OCI-M2 (cell line): ENCODE data around the gene LRP1B.
"Not testable (repeated sequence)": the region's sequence is repeated elsewhere in the genome, so short reads cannot be mapped to it uniquely, and the experiment has no call there.

ENCODE experiments used
- DNase-seq: peaks from one replicate; lab custom pipeline; 2025; ENCODE audit not compliant: unreplicated experiment; lab: John Stamatoyannopoulos, UW

The LRP1B gene

DNA sequence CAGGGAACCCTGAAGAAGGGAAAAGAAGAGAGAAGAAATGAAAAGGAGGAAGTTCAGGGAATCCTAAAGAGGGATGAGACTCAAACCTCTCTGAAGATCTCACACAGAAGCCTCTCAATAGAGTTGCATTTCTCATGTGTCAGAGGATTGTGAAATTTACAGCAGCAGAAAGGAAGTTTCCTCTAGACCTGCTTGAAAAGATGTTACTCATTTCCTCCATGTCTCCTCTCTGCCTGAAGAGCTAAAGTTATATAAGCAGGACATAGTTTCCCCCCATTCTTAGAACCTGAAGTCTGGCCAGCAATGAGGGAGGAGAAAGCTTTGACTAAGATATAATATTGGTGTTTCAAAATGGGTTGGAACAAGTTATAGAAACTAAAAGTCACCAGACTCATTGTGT is 1155.6 kb downstream of the LRP1B start:
- DNase-seq: no peak

DNA sequence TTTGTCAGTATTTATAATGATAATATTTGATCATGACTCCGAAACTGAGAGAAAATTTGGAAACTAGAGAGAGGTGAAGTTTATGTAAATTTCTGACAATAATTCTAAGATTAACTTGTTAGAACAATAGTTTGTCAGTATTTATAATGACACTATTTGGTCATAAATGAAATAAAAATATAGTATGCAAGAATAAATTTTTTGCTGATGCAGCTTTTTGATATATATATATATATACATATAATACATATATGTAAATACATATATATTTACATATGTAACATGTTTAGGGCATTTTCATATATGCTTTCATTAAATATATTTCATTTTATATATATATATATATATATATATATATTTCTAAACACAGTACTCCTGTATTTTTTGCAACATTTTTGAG is 1158.1 kb downstream of the LRP1B start:
- no peak for DNase-seq

DNA sequence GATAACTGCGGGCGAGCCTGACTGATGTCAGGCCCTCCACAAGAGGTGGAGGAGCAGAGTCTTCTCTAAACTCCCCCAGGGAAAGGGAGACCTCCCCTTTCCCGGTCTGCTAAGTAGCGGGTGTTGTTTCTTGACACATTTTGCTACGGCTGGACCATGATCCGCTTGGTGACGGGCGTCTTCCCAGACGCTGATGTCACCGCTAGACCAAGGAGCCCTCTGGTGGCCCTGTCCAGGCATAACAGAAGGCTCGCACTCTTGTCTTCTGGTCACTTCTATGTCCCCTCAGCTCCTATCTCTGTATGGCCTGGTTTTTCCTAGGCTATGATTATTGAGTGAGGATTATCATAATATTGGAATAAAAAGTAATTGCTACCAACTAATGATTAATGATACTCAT is 1166.5 kb downstream of the LRP1B start:
- DNase-seq: not testable (repeated sequence)

DNA sequence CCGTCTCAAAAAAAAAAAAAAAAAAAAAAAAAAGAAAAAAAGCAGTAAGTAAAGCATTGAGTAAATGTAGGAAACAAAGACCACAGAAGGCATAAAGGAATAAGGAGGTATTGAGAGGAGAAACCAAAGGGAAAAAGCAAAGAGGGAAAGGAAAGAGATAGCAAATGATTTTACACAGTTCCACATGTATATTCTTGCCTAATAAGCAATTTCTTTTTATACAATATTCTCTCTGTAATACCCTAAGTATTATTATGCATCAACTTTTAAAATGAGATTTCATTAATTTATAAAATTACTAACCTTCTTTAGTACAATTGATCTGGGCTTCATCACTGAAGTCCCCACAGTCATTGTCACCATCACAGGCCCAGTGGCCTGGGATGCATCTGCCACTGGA is 1180.9 kb downstream of the LRP1B start:
- DNase-seq: no peak

DNA sequence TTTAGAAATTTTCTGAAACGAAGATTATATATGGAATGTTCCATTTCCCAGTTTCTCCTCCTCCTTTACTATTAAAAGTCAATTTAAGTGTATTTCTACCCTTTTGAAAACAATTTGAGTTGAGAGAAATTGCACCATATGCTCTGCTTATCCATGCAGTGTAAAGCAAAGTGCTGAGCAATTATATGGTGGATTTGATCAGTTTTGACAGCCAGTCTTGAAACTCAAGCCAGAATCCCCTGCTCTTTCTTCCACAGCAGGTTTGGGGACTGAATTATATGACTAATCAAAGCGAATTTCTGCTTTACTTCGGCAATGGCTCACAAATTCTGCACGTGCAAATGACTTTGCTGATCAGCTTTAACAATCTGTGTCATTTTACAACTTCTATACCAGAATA is 1183.6 kb downstream of the LRP1B start:
- DNase-seq: no peak

DNA sequence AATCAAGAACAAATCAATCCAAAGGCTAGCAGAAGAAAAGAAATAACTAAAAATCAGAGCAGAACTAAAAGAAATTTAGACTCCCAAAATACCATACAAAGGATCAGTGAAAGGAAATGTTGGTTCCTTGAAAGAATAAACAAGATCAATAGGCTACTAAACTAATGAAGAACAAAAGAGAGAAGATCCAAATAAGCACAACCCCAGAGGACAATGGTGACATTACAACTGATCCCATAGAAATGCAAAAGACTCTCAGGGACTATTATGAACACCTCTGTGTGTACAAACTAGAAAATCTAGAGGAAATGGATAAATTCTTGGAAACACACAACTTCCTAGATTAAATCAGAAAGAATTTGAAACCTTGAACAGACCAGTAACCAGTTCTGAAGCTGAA is 1186.9 kb downstream of the LRP1B start:
- no peak for DNase-seq

DNA sequence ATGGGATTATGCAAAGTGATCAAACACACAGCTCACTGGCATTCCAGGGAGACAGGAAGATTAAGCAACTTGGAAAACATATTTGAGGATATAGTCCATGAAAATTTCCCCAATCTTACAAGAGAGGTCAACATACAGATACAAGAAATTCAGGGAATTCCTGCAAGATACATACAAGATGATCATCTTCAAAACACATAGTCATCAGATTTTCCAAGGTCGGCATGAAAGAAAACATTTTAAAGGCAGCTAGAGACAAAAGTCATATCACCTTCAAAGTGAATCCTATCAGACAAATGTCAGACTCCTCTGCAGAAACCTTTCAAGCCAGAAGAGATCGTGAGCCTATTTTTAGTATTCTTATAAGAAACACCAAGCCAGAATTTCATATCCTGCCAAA is 1188.5 kb downstream of the LRP1B start:
- DNase-seq: no peak

DNA sequence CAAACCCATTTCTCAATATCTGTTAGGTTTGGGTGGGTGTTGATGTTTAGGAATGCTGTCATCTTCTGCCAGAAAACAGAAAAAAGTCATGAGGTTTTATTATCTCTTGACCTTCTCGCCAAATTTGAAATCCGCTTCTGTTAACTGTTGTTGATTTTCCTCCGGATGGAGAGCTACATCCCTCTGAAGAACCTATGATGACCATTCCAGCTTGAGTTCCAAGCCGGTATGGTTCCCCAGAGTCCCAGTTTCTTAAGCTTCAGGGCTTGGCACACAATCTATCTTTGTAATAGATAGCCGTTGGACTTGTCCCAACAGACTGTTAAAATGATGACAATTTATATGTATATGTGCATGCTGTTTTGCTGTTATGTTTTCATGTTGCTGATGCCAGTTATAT is 1201.0 kb downstream of the LRP1B start:
- no peak for DNase-seq

DNA sequence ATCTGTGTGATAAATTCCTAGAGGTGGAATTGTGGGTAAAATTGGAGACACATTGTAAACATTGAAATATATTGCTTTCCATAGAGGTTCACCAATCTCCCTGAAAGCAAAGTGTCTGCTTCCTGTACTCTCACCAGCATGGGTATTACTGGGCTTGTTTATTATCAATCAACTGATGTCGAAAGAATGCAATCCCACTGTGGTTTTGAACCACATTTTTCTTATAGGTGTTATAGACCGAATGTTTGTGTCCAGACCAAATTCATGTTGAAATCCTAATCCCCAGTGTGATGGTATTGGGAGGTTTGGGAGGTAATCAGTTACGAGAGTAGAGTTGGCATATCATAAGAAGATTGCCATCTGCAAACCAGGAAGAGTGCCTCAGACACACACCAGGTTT is 1212.4 kb downstream of the LRP1B start:
- no peak for DNase-seq

DNA sequence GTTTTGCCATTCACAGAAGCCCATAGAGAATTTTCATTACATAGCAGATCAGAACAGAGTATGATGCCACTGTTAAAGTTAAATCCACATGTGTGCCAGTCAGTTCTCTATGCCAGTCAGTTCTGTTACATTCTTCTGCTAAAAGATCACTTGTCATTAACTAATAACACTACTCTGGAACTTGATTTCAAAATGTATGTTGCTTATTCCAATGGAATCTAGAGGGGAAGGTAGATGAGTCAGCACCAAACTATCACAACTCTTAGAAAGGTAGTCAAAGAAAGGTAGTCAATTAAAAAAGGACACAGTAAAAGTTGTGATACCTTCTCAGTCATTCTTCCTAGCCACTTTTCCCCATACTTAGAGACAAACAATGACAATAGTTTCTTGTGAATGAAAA is 1214.4 kb downstream of the LRP1B start:
- DNase-seq: no peak

DNA sequence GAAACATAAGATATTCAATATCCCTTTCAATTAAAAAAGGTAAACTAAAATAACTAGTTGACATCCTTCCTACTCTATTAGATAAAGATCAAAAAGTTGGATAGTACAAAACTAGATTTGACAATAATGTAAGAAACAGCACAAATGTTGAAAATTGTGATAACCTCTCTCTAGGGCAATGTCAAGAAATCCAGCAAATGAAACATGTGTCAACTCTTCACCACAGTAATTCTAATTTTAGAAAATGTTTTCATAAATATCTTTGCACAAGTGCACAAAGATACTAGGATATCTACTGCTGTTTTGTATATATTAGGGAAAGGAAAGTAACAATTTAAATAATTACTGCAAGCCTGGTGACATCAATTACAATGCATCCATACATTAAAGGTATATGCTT is 1220.1 kb downstream of the LRP1B start:
- no peak for DNase-seq

DNA sequence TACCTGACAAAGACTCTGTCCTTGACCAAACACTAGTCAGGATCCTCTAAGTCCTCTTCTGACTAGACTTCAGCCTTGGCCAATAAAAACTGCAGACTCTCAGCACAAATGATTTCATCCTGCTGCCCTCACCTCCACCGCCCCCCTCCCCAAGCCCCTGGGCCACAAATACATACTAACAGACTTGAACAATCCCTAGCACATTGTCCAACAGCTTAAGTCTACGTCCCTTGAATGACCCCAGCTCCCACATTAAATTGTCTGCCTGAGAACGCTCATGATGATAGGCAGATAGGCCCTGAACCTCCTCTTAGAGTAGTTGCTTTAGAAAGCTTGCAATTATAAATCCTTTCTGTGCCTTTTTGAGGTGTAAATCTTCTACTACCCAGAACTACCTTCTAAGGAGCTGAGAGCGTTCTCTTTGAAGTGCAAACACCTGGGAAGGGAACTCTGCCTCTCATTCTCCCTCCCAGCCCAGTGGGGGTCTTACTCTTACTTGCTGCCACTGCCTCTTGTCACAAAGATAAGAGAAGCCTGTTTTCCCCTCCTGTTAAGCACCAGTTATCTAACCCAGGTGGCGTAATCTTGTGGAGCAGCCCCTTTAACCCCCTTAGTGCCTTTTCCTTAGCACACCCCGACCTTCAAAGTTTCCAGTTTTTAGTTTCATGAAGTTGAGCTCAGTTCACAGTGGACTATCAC is 1225.6 kb downstream of the LRP1B start:
- no peak for DNase-seq

DNA sequence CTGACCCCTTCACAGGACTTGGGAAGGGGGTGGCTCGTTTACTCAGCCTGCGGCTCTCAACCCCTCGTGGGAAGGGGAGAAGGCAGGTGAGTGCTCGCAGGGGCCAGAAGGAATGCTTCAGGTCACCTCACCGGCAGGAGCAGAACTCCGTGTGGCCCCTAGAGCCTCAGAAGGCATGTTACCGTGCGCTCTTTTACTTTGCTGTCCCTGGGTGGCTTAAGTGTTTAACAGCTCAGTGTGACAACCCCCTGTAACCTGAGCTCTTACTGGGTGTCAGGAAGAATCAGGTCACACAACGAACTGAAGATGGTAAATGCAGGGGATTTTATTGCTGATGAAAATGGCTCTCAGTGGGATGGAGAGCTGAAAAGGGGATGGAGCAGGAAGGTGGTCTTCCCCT is 1235.4 kb downstream of the LRP1B start:
- DNase-seq: no peak

DNA sequence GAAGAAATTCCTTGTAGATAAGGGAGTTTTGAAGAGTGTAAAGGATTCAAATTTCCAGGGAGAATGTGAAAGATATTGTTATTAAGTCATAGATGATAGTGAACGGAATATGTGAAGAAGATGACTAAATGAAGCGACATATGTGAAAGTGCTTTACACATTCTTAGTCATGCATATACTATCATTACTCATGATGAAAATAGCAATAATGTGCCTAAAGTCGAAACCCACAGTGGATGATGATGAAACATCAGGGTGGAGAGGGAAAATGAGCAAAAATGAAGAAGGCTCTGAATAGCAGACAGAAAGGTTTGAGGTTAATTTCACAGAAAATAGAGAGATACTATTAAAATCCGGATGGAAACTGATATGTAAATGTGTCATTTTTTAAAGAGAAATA is 1237.1 kb downstream of the LRP1B start:
- no peak for DNase-seq

DNA sequence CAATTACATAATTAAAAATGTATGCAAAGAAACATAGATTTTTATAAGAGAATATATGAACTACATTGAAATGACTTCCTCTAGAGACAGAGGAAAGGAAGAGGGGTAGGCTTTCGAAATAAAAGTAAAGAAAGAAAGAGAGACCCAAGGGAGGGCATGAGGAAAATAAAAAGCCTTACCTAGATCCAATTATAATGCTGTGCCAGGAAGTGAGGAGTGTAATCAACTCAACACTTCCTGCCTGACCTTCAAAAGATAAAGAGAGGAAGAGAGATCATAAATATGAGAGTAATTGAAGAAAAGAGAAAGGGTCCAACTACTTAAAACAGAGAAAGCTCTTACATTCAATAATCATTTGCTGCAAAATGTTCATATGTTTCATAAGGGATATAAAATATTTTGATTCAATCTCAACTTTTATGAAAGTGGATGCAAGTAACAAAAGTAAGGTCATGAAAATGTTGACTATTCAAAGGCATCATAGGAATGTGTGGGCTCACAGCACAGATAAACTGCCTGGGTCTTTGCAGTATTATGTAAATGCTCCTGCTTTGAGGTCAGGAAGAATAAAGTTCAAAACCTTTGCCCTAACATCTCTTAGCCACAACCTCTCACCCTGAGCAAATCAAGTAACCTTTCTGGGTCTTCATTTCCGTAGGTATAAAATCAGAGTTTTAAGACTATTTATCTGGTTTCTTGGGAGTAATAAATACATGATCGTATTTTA is 1237.7 kb downstream of the LRP1B start:
- no peak for DNase-seq

DNA sequence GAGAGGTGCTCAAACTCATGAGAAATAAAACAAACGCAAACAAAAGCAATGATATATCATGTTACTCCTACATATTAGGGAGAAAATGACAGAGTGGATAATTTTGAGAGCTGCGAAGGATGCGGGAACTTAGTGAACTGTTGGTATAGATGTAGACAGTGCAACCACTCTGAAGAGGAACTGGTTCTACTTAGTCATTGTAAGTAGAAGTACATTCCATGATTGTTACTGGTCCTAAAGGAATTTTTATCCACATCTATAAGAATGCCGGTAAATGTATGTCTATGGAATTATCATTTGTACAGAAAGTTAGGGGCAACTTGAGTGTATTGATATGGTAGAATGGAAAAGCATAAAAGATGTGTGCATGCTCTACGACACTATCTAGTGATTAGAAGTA is 1238.4 kb downstream of the LRP1B start:
- no peak for DNase-seq

DNA sequence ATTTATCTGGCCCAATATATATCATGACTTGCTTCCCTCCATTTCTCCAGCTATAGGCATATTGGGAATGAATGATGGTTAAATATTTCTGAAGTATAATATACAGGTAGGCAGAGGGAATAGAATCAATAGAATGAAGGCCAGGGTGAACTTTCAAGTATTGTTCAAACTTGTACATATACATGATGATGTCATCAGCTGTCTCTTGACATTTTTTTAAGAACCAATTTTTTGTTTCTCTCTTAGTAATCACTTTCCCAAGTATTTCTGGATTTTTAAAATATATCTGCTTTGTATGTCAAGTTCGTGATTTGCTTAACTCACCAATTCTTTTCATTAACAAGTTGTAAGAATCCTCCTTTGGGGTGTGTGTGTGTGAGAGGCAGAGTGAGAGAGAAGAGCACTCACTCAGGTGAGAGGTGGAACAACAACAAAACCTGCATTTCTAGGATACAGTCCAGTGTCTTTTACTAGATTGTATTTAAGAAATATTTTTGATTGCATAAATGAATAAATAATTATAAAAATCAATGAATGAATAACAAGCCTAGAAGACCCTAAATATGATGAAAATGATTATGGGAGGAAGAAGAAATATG is 1239.1 kb downstream of the LRP1B start:
- DNase-seq: no peak

DNA sequence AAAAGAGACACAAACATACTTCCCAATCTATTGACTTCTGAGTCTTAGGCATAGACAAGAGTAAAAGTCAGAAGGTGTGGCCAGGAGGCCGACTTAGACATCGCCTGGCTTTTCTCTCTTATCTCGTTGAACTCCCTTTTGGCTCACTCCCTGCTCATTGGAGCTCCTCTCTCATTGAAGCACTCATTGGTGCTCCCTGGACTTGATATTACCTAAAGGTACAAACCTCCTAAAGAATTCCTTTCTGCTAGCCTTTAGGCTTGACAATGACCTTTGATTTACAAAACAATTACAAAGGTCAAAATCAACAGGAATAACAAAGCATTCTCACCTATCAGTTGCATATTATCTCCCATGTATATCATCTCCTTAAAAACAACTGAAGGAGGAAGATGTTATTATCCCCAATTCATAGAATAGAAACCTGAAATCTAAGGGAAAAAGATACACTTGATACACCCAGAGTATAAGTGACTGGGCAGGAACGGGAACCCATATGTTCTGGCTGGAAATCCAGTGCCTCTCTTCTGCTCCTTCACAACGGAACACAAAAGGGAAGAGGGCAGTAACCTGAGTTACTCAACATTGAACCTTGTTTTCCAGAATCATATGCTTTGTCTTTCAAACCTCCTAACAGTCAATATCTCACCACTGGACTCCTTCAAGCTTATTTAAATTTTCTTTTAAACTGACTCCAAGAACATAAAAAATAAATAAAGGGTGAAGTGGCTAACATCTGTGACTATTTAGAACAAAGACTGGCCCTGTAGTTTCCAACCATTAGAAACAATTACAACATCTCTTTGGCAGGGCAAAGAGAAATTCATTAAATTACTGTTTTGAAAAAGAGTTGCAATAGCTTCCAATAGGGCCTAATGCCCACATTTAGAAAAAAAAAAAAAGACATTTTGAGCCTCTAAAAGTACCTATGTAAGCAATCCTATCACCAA is 1247.9 kb downstream of the LRP1B start:
- no peak for DNase-seq

DNA sequence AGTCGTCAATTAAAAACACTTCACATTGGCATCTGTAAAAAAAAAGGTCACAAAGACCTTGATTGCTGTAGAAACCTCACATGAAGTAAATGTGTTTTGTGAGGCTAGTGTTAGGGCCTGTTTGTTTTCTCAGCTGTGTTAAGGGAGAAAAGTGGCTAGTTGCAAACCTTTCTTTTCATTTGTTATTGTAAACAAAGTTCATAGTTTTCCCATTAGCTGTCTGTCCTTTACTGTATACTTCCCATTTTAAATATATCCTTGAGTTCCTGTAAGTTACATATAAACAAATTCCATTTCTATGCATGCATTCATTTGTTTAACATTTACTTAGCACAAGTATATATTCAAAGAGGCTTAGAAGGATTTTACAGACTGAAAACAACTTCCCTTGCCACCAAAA is 1250.2 kb downstream of the LRP1B start:
- no peak for DNase-seq

DNA sequence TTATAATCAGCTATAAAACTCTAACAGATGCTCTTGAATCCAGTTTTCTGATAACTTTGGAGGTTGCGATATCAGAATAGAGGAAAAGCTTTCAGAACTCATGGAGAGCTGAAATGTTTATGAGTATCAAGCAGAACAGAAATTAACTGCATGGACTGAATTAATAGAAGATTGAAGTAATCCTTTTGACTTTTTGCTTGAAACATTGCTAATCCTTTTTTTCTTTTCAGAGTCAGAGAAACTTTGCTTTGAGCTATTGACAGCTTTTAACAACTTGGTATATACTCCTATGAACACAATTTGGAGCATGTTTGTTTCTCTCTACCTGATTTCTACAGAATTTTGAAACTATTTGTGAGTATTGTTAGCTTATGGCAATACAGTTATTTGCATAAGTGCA is 1254.8 kb downstream of the LRP1B start:
- no peak for DNase-seq

DNA sequence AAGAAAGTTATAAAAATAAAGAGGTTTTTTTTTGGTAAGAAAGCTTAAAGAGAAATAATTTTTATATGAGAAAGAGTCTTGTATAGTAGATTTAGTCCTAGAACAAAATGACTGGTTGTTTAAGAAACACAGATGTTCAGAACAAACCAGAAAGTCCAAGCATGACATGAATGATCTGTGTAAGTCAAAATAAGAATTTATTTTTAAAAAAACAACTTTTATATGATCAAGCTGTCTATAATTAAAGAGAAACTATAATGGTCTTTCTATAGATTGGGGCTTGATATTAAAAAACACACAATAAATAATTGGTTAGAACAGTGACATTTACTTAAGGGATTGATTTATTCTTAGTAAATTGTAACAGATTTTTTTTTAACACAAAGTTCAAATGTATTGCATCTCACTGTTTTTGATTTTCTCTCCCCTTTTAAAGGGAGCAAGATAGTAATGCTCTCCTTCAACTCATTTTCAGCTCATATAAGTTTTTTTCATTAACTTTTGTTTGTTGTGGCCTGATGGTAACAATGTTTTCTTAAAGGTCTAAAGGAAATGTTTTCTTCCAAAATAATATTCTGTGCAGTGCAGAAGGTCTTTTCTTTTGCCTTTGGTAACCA is 1256.8 kb downstream of the LRP1B start:
- DNase-seq: no peak
